B cell (primary cell): ENCODE results near the gene TAS2R60. TPM values are rescaled to one million over a fixed set of nuclear protein-coding genes. Genes with fewer than 3 reads are reported as not detected.
A peak's percentile ranks its signal among the peaks of the same experiment; 100 is the strongest.

Source experiments
- ATAC-seq: fragments of 200-7000 bp; cut with Tn5 transposase; one replicate; pipeline ENCODE4 v1.10.0; 2021; ENCODE audit warnings: low read depth, mild to moderate bottlenecking, moderate number of reproducible peaks, moderate library complexity
- CTCF ChIA-PET: fragments of 350-600 bp; sonication (Branson Sonifier 250); formaldehyde crosslinking; loops from one replicate; lab custom pipeline; 2021; ENCODE audit warnings: antibody characterized with exemption, inconsistent platforms; lab: Charles Lee
- POLR2A ChIA-PET: fragments of 350-600 bp; sonication (Branson Sonifier 250); formaldehyde crosslinking; loops from one replicate; lab custom pipeline; 2021; ENCODE audit warnings: antibody characterized with exemption; lab: Charles Lee
- DNase-seq: peaks from one replicate; pipeline ENCODE4 v3.0.0; 2013
- H2AFZ ChIP-seq: 2 replicates; pipeline ENCODE4 v1.6.1; 2012; ENCODE audit warnings: mild to moderate bottlenecking, low read depth, low read length; ENCODE audit not compliant: insufficient read depth, poor library complexity, severe bottlenecking
- H3K27ac ChIP-seq, 2 donors: 1 replicate in 1 of 2; 2 replicates in 1 of 2; pipeline ENCODE4 v1.5.1; 2012 to 2013; ENCODE audit warnings: low read length in 2 of 2, mild to moderate bottlenecking in 2 of 2, moderate library complexity in 1 of 2
- H3K27me3 ChIP-seq, 4 experiments: fragments of 200-600 bp in 1 of 4; sonication (generic) in 1 of 4; replicated peaks in 1 of 4; 1 replicate in 2 of 4; 2 replicates in 2 of 4; pipeline versions ENCODE4 v1.6.1 to v1.7.0; 2013 to 2016; ENCODE audit warnings: low read length in 3 of 4, mild to moderate bottlenecking in 2 of 4, mixed read lengths in 1 of 4, moderate library complexity in 1 of 4; ENCODE audit not compliant: insufficient read depth in 4 of 4, control insufficient read depth in 3 of 4; ENCODE audit errors: control extremely low read depth in 1 of 4
- H3K36me3 ChIP-seq, 2 experiments: replicated peaks in 1 of 2; 1 replicate in 1 of 2; 2 replicates in 1 of 2; pipeline versions ENCODE4 v1.6.1 to v1.7.1; 2013; ENCODE audit warnings: low read length in 1 of 2; ENCODE audit not compliant: insufficient read depth in 2 of 2, control insufficient read depth in 1 of 2; ENCODE audit errors: control extremely low read depth in 1 of 2, extremely low read depth in 1 of 2
- H3K4me1 ChIP-seq, 2 donors: fragments of 200-600 bp in 1 of 2; sonication (generic) in 1 of 2; 1 replicate in 1 of 2; 2 replicates in 1 of 2; pipeline versions ENCODE4 v1.5.1 to v1.6.1; 2013 to 2017; ENCODE audit warnings: low read length in 2 of 2; ENCODE audit not compliant: control insufficient read depth in 2 of 2, insufficient read depth in 2 of 2
- H3K4me2 ChIP-seq: replicated peaks from 2 replicates; pipeline ENCODE3; 2012; ENCODE audit warnings: mild to moderate bottlenecking, low read depth, low read length; ENCODE audit not compliant: poor library complexity, severe bottlenecking
- H3K4me3 ChIP-seq, 5 experiments: fragments of 200-600 bp in 1 of 5; sonication (generic) in 1 of 5; 1 replicate in 3 of 5; 2 replicates in 2 of 5; pipeline versions ENCODE4 v1.5.1 to v1.7.0; 2011 to 2016; ENCODE audit warnings: low read length in 4 of 5, mild to moderate bottlenecking in 4 of 5, low read depth in 2 of 5, control low read depth in 1 of 5, moderate library complexity in 1 of 5; ENCODE audit not compliant: insufficient read depth in 1 of 5; ENCODE audit errors: control extremely low read depth in 1 of 5, extremely low read depth in 1 of 5
- H3K79me2 ChIP-seq: fragments of 200-600 bp; sonication (generic); one replicate; pipeline ENCODE4 v1.6.0; 2016; ENCODE audit warnings: low read length; ENCODE audit not compliant: control insufficient read depth, insufficient read depth
- H3K9ac ChIP-seq: fragments of 200-600 bp; sonication (generic); 2 replicates; pipeline ENCODE4 v1.6.1; 2017; ENCODE audit warnings: mild to moderate bottlenecking, low read length, moderate library complexity
- H3K9me3 ChIP-seq, 3 donors: one replicate each; pipeline versions ENCODE4 v1.6.1 to v1.7.1; 2013; ENCODE audit warnings: low read length in 2 of 3; ENCODE audit not compliant: control insufficient read depth in 2 of 3, insufficient read depth in 1 of 3; ENCODE audit errors: control extremely low read depth in 1 of 3
- H4K20me1 ChIP-seq: 2 replicates; pipeline ENCODE4 v1.6.0; 2012; ENCODE audit warnings: mild to moderate bottlenecking, low read length; ENCODE audit not compliant: insufficient read depth, control insufficient read depth, poor library complexity, severe bottlenecking
- H3K27ac Mint-ChIP-seq: one replicate; pipeline ENCODE4 v1.8.0; 2021; ENCODE audit warnings: mixed read lengths
- H3K27me3 Mint-ChIP-seq: one replicate; pipeline ENCODE4 v1.8.0; 2021; ENCODE audit warnings: mixed read lengths
- H3K4me1 Mint-ChIP-seq: one replicate; pipeline ENCODE4 v1.8.0; 2021; ENCODE audit warnings: mixed read lengths
- H3K4me3 Mint-ChIP-seq: one replicate; pipeline ENCODE4 v1.8.0; 2021; ENCODE audit warnings: mixed read lengths
- H3K9me3 Mint-ChIP-seq: one replicate; pipeline ENCODE4 v1.8.0; 2022; ENCODE audit warnings: mixed read lengths; ENCODE audit not compliant: insufficient read depth
- EZH2 ChIP-seq: IDR thresholded peaks from 2 replicates; pipeline ENCODE4 v1.6.1; 2012; ENCODE audit warnings: borderline replicate concordance, low read depth, mild to moderate bottlenecking, moderate library complexity, low read length; ENCODE audit not compliant: insufficient read depth, poor library complexity, severe bottlenecking
- WGBS: methylation state at CpG from one replicate; pipeline ENCODE4 v1.1.5; 2013; ENCODE audit warnings: missing lambda C conversion rate; ENCODE audit not compliant: insufficient coverage; 5-methylcytosine and 5-hydroxymethylcytosine counted together
- intact Hi-C: fragments of 100-400 bp; cut with micrococcal nuclease; formaldehyde crosslinking; loops from one replicate; pipeline ENCODE4 v1.10.0; 2022
- polyA plus RNA-seq: library from polyadenylated mRNA; depleted of rRNA; stranded (reverse); fragments of >200 nt; gene quantifications from 2 replicates; pipeline ENCODE4 v1.2.3, GENCODE V29; 2012
- total RNA-seq, 2 donors: library from RNA; stranded (reverse); fragments of 120-200 nt in 1 of 2; gene quantifications; 1 replicate in 1 of 2; 2 replicates in 1 of 2; pipeline versions ENCODE4 v1.2.3 to v1.2.4, GENCODE V29; 2013 to 2022
- TF ChIP-seq, protein P1 (sequence below): fragments of 200-600 bp; IDR thresholded peaks from one replicate; pipeline ENCODE4 v1.8.0; 2022; ENCODE audit warnings: antibody characterized with exemption, mild to moderate bottlenecking

The TAS2R60 gene
- total and polyA plus RNA-seq, 2 donors (not counting 1 experiment from before 2014, with no cell fraction given) = not detected

DNA sequence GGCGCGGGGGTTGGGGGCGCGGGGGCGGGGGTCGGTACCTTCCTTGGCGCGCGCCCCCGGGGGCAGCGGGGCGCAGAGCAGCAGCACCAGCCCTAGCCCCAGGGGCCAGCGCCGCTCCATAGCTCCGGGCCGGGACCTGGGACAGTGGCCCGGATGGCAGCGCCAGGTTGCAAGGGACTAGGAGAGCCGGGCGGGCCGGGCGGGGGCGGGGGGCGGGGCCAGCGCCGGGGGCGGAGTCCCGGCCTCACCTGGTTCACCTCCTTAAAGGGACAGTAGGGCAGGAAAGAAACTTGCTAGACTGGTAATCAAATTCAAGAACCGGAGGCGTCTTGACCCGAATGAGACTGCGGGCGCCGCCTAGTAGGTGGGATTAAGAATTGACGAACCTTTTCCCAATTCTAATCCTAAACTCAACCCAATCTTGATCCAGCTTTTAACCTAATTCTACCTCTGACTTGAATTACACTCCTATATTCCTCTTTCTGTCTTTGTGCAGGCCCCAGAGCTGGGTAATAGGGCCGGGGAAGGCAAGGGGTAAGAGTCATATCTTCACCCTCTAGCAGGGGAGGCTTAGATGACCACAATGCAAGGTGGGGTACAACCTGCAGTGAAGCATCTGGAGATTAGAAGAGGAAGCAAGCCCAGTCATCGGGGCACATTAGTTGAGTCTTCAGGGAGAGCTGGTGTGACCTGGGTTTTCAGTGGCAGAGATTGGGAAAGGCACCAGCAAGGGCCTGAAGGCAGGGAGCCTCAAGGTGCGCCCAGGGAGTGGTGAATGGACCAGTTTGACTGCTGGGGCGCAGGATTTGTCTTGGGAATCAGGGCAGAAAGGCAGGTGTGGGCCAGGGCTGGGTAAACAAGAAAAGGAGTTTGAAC is 34.3 kb upstream of the TAS2R60 start, which contains the start of gene EPHA1:
EPHA1 (minus strand) TSS at position 171 of the 876 bp plus-strand sequence; CDS start at position 120, 51 bp downstream.
- 12% methylated on average over 20 of the region's 39 CpGs for WGBS
- peak; percentile 47 for DNase-seq

More for the DNA sequence above, 34.3 kb upstream of the TAS2R60 start, which contains the start of gene EPHA1:
- Mint-ChIP-seq H3K9me3 (no peaks in the 10 kb centered on the region), H3K4me3 (peak within 1 kb of the TSS; percentile 76), H3K4me1 (peaks cover 29% of the 10 kb centered on the region), H3K27ac (no peak within 1 kb of the TSS), H3K27me3 (peaks cover 32% of the 10 kb centered on the region)
- no peak within 1 kb of the TSS for H3K27ac ChIP-seq
- no peaks in the 10 kb centered on the region for H3K9me3 ChIP-seq
- peaks cover 27 to 29% of the 10 kb centered on the region in 2 donors for H3K4me1 ChIP-seq
- H3K36me3 ChIP-seq = no peaks in the 10 kb centered on the region
- peak within 1 kb of the TSS; percentile 57 for H2AFZ ChIP-seq
- no peaks in the 10 kb centered on the region for H3K79me2 ChIP-seq
- intact Hi-C loops = loop anchor here (2.0 kb wide), 1 partner anchor 28 kb away; the partner anchor contains the start of gene ZYX
- peaks cover 0 to 36% (median 16%) of the 10 kb centered on the region in 4 experiments for H3K27me3 ChIP-seq
- peak within 1 kb of the TSS; percentile 76 for H3K4me2 ChIP-seq
- no peak for TF ChIP-seq EZH2
- TF ChIP-seq, protein P1, sequence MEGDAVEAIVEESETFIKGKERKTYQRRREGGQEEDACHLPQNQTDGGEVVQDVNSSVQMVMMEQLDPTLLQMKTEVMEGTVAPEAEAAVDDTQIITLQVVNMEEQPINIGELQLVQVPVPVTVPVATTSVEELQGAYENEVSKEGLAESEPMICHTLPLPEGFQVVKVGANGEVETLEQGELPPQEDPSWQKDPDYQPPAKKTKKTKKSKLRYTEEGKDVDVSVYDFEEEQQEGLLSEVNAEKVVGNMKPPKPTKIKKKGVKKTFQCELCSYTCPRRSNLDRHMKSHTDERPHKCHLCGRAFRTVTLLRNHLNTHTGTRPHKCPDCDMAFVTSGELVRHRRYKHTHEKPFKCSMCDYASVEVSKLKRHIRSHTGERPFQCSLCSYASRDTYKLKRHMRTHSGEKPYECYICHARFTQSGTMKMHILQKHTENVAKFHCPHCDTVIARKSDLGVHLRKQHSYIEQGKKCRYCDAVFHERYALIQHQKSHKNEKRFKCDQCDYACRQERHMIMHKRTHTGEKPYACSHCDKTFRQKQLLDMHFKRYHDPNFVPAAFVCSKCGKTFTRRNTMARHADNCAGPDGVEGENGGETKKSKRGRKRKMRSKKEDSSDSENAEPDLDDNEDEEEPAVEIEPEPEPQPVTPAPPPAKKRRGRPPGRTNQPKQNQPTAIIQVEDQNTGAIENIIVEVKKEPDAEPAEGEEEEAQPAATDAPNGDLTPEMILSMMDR = no peak
- POLR2A ChIA-PET = interaction anchor here (1.0 to 1.4 kb wide), 2 partner anchors 27 to 29 kb away, joined by 3 to 4 read pairs; no protein-coding TSS in a partner anchor
- CTCF ChIA-PET = interaction anchor here (0.6 to 3.0 kb wide), 4 partner anchors 7 to 168 kb away, joined by 3 to 23 read pairs (median 16); no protein-coding TSS in a partner anchor
- peak within 1 kb of the TSS in 4 of 5 experiments; percentile 18 to 38 (median 36) for H3K4me3 ChIP-seq
- H3K9ac ChIP-seq = peak within 1 kb of the TSS; percentile 55
- ATAC-seq = peak; percentile 74
- H4K20me1 ChIP-seq = no peaks in the 10 kb centered on the region
